Heart right ventricle (tissue), 16 donors: Measurements from ENCODE around the gene AGPAT1. TPM values are rescaled to one million over a fixed set of nuclear protein-coding genes. Genes with fewer than 3 reads are reported as not detected.

ENCODE experiments used
- ATAC-seq, 8 donors: fragments of 200-7000 bp; cut with Tn5 transposase; one replicate each; pipeline ENCODE4 v1.9.1; 2020; ENCODE audit warnings: mild to moderate bottlenecking in 8 of 8, moderate library complexity in 8 of 8, moderate number of reproducible peaks in 1 of 8
- DNase-seq, 2 donors: peaks; one replicate each; pipeline ENCODE4 v3.0.0-alpha.2; 2020
- H3K27ac ChIP-seq, 10 donors: fragments of 200-600 bp; sonication (generic) in 2 of 10; one replicate each; pipeline versions ENCODE4 v1.5.0 to v1.8.0; 2020 to 2022; ENCODE audit warnings: mild to moderate bottlenecking in 3 of 10
- H3K27me3 ChIP-seq, 7 donors: fragments of 200-600 bp; one replicate each; pipeline ENCODE4 v1.8.0; 2021 to 2022; ENCODE audit warnings: mild to moderate bottlenecking in 2 of 7
- H3K36me3 ChIP-seq, 9 donors: fragments of 200-600 bp; sonication (generic) in 1 of 9; one replicate each; pipeline versions ENCODE4 v1.5.0 to v1.8.0; 2020 to 2022; ENCODE audit warnings: mild to moderate bottlenecking in 2 of 9
- H3K4me1 ChIP-seq, 9 donors: fragments of 200-600 bp; sonication (generic) in 1 of 9; one replicate each; pipeline versions ENCODE4 v1.5.0 to v1.8.0; 2020 to 2022; ENCODE audit warnings: mild to moderate bottlenecking in 4 of 9
- H3K4me3 ChIP-seq, 10 donors: fragments of 200-600 bp; sonication (generic) in 2 of 10; one replicate each; pipeline versions ENCODE4 v1.5.0 to v1.8.0; 2020 to 2022; ENCODE audit warnings: mild to moderate bottlenecking in 7 of 10, moderate library complexity in 2 of 10
- H3K9me3 ChIP-seq, 11 donors: fragments of 200-600 bp in 10 of 11; sonication (generic) in 2 of 11; one replicate each; pipeline versions ENCODE4 v1.5.0 to v1.8.0; 2013 to 2022; ENCODE audit warnings: mild to moderate bottlenecking in 2 of 11, control low read depth in 1 of 11, moderate library complexity in 1 of 11
- WGBS, 2 donors: extraction: QIAGEN DNeasy Blood & Tissue Kit; methylation state at CpG; one replicate each; pipeline ENCODE4 v1.1.7; 2013; ENCODE audit warnings: inconsistent platforms in 1 of 2; 5-methylcytosine and 5-hydroxymethylcytosine counted together
- intact Hi-C, 10 donors: fragments of 100-400 bp; cut with DNase I; formaldehyde crosslinking; loops; one replicate each; pipeline versions ENCODE4 v1.11.1 to v1.14.2; 2022
- polyA plus RNA-seq, 2 donors: library from polyadenylated mRNA; stranded (reverse); fragments of 200-250 nt; gene quantifications; one replicate each; pipeline ENCODE4 v1.2.3, GENCODE V29; 2013
- total RNA-seq, 10 donors: library from RNA; stranded (reverse); fragmentation: NEBNext Ultra II Directional in 3 of 10; extraction: Animal tissue kit (Norgen Biotek cat#: 25700) in 3 of 10; gene quantifications; one replicate each; pipeline versions ENCODE4 v1.2.1 to v1.2.4, GENCODE V29; 2021 to 2023
- TF ChIP-seq, protein P1 (sequence below), 9 donors: fragments of 200-600 bp; sonication (generic) in 2 of 9; IDR thresholded peaks; one replicate each; pipeline versions ENCODE4 v1.5.0 to v1.8.0; 2021 to 2022; ENCODE audit warnings: antibody characterized with exemption in 9 of 9, mild to moderate bottlenecking in 5 of 9, moderate library complexity in 1 of 9
- donor health status: Arrhythmogenic right ventricular cardiomyopathy.
- donor health status: ischemic (EF 13 %, LVEDD 7.1; RV severe dilation, severe dysfunction).
- donor health status: healthy with polysubstance abuse.
- donor health status: DM: no; HTN: yes; CAD: no.
- donor health status: DM: no; HTN: no; CAD: no.
- donor health status: ischemic (EF 25% LVEDD 6.9; RV normal size, moderate dysfunction).
- donor health status: ischemic (EF 25% LVEDD 5.7; RV mildly dilated, moderate dysfunction).
- donor health status: healthy.
- donor health status: DM: yes; HTN: yes; CAD: no.
- donor health status: Ischemic cardiomyopathy.
- donor health status: ischemic (EF 35%, LVEDD 5.7; RV mildly dilated, moderate dysfunction).
- donor health status: nonischemic (EF 11% LVEDD 7.7; RV severe dilation, severe dysfunction).
- donor health status: DM: yes; HTN: yes; CAD: no.
- donor health status: PGD.
- donor health status: ischemic (EF 29% LVEDD 5.4; RV normal size, mild dysfunction).
- donor health status: nonischemic (EF 23%, LVEDD 6.1; RV moderate dilation, normal function).

AGPAT1 gene
- total and polyA plus RNA-seq, 12 donors: 39.0 to 63.1 (median 49.1) TPM

DNA sequence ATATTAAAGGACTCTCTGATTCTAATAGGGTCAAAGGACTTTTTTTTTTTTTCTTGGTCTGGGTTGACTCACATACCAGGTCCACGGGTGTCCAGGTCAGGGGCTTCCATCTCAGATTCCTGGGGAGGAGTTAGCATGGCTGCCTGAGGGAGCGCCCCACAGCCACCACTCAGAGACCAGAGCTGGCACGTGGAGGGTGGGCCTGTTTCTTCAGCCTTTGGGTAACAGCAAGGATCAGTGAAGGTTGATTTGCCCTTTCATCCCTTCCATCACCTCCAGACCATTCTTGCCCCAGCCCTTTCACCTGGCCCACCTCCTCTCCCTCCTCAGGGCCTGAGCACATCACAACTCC is 22.4 kb upstream of the AGPAT1 start:
- Histone ChIP-seq H3K27ac (peak overlapping the region in 7 of 10 donors; percentile 98 to 100 (median 99)), H3K4me3 (no peak overlapping the region), H3K9me3 (no peaks in the 10 kb centered on the region), H3K4me1 (peaks cover 6 to 41% (median 30%) of the 10 kb centered on the region in 9 donors), H3K27me3 (peaks cover 0 to 10% (median 0%) of the 10 kb centered on the region in 7 donors), H3K36me3 (peaks cover 0 to 75% (median 3%) of the 10 kb centered on the region in 9 donors)
- 77 to 80% methylated on average over 3 of the region's 3 CpGs for WGBS, 2 donors
- intact Hi-C loops: loop anchor here in 2 of 10 donors (5.0 kb wide), 2 partner anchors 44 to 774 kb away; no protein-coding TSS in a partner anchor
- DNase-seq (no peak), ATAC-seq (no peak)
- TF ChIP-seq, protein P1, sequence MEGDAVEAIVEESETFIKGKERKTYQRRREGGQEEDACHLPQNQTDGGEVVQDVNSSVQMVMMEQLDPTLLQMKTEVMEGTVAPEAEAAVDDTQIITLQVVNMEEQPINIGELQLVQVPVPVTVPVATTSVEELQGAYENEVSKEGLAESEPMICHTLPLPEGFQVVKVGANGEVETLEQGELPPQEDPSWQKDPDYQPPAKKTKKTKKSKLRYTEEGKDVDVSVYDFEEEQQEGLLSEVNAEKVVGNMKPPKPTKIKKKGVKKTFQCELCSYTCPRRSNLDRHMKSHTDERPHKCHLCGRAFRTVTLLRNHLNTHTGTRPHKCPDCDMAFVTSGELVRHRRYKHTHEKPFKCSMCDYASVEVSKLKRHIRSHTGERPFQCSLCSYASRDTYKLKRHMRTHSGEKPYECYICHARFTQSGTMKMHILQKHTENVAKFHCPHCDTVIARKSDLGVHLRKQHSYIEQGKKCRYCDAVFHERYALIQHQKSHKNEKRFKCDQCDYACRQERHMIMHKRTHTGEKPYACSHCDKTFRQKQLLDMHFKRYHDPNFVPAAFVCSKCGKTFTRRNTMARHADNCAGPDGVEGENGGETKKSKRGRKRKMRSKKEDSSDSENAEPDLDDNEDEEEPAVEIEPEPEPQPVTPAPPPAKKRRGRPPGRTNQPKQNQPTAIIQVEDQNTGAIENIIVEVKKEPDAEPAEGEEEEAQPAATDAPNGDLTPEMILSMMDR (IDR thresholded peaks at IDR 0.05): no peak

DNA sequence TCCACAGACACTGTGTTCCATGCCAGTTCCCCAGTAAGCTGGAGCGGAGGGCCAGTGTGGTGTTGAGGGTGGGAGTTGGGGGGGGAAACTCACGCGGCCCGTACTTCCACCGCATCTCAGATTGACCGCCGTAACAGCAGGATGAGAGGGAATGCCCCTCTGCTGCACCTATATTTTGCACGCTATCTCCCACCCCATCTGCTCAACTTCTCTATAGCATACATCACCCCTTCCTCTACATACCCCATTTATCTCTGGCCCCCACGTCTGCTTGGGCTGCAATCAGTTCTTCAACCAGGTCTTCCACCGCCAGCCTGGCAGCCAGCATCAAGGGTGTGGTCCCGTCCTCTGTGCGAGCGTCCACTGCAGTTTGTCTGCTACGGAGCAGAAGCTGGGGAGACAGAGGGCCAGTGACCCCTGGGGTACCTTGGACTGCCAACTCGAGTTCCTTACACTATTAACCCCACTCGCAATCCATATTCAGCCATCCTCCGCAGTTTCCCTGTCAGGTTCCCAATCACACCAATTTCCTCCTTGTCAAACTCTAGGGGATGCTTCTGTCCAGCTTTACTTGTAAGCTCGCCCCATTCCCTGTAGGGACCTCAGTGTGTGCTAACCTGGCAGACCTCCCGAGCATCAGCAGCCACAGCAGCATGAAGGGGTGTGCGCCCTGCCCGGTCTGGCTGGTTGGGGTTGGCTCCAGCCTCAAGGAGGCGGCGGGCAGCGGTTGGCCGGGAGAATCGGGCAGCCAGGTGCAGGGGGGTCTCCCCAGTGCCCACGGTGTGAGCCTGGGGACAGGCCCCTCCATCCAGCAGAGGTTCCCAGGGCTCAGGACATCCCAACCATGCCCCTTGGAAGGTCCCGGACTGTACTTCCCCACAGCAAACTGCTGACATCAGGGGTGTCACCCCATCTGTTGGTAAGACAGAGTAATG is 21.1 kb upstream of the AGPAT1 start:
- peaks cover 6 to 54% (median 44%) of the 10 kb centered on the region in 9 donors for H3K4me1 ChIP-seq
- H3K36me3 ChIP-seq: peaks cover 0 to 61% (median 0%) of the 10 kb centered on the region in 9 donors
- H3K9me3 ChIP-seq: no peaks in the 10 kb centered on the region
- H3K27ac ChIP-seq: peak overlapping the region; percentile 98 to 100 (median 99)
- DNase-seq: peak; percentile 49 to 53
- intact Hi-C loops: loop anchor here in 3 of 10 donors (1.0 to 5.0 kb wide), 3 partner anchors 45 to 775 kb away; partner anchors contain the start of gene SKIC2 (in 1 of the 3)
- WGBS, 2 donors: 25 to 29% methylated on average over 28 of the region's 28 CpGs
- no peak for ATAC-seq
- H3K4me3 ChIP-seq: peak overlapping the region; percentile 51 to 79 (median 70)
- peaks cover 0 to 5% (median 0%) of the 10 kb centered on the region in 7 donors for H3K27me3 ChIP-seq
- TF ChIP-seq, protein P1 (IDR thresholded peaks at IDR 0.05): no peak

DNA sequence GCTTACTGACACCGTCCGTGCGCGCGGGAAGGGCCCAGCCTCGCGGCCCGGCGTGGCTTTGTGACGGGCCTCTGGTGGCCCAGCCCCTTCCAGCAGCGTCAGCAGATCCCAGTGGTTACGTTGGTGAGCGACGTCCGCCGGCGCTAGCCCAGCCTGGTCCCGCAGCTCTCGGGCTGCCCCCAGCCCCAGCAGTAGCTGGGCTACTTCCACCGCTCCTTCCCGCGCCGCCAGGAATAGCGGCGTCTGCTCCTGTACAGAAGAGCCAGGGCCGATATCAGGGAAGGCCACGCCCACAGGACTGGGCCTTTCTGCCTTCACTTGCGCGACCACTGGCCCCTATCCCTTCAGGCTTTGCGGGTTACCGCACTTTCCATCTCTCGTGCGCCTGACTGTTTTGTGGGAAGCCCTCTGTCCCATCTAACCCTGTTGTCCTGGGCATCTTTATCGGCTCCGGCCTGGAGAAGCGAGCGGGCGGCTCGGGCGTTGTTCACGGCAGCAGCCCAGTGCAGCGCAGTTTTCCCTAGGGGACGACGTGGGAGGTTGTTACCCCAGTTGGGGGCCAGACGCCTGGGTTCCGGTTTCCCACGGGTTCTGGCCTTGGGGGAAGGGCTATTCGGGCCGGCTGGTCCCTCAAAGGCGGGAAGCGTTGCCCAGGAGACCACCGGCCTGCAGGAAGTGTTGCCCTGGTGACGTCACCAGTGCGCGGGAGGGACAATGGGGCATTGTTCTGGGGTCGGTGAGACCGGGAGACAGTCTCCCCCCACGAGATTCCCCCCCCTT is 20.2 kb upstream of the AGPAT1 start:
- H3K27me3 ChIP-seq: peaks cover 0 to 5% (median 0%) of the 10 kb centered on the region in 7 donors
- H3K4me1 ChIP-seq: peaks cover 6 to 63% (median 47%) of the 10 kb centered on the region in 9 donors
- H3K4me3 ChIP-seq: peak overlapping the region; percentile 51 to 79 (median 70)
- ATAC-seq (peak; percentile 37 to 89 (median 74)), DNase-seq (peak; percentile 92 to 98)
- no peaks in the 10 kb centered on the region for H3K9me3 ChIP-seq
- intact Hi-C loops: loop anchor here in 3 of 10 donors (1.0 to 5.0 kb wide), 4 partner anchors 17 to 776 kb away; partner anchors contain the start of genes FKBPL (in 1 of the 3) and RNF5 (in 1 of the 3)
- TF ChIP-seq, protein P1 (IDR thresholded peaks at IDR 0.05): no peak
- peak overlapping the region; percentile 98 to 100 (median 99) for H3K27ac ChIP-seq
- H3K36me3 ChIP-seq: peaks cover 0 to 52% (median 0%) of the 10 kb centered on the region in 9 donors
- 0 to 1% methylated on average over 58 of the region's 58 CpGs for WGBS, 2 donors

DNA sequence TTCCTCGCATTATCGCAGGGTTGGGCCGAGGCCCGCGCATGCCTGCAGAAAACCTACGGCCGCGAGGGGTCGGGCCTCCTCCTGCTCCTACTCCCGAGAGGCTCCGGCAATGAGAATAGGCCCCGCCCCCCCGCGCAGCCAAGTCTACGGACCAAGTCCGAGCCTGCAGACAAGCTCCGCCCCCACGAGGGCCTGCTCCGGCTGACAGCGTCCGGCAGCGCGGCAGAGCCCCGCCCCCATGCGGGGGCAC is 19.7 kb upstream of the AGPAT1 start:
- ATAC-seq (peak in 6 of 8 donors; percentile 85 to 95 (median 86)), DNase-seq (peak; percentile 100)
- Histone ChIP-seq H3K27me3 (no peaks in the 10 kb centered on the region), H3K36me3 (peaks cover 0 to 47% (median 0%) of the 10 kb centered on the region in 9 donors), H3K4me1 (peaks cover 11 to 68% (median 52%) of the 10 kb centered on the region in 9 donors), H3K9me3 (no peaks in the 10 kb centered on the region), H3K27ac (peak overlapping the region; percentile 98 to 100 (median 99)), H3K4me3 (peak overlapping the region in 7 of 10 donors; percentile 65 to 79 (median 75))
- 0% methylated on average over 25 of the region's 25 CpGs for WGBS, 2 donors
- intact Hi-C loops: loop anchor here in 3 of 10 donors (1.0 to 5.0 kb wide), 4 partner anchors 17 to 777 kb away; partner anchors contain the start of genes FKBPL (in 1 of the 3) and RNF5 (in 1 of the 3)
- TF ChIP-seq, protein P1 (IDR thresholded peaks at IDR 0.05): peak; percentile 45 to 82 (median 64)
